ENCODE measurements around the gene KLHL35.

Gene KLHL35

DNA sequence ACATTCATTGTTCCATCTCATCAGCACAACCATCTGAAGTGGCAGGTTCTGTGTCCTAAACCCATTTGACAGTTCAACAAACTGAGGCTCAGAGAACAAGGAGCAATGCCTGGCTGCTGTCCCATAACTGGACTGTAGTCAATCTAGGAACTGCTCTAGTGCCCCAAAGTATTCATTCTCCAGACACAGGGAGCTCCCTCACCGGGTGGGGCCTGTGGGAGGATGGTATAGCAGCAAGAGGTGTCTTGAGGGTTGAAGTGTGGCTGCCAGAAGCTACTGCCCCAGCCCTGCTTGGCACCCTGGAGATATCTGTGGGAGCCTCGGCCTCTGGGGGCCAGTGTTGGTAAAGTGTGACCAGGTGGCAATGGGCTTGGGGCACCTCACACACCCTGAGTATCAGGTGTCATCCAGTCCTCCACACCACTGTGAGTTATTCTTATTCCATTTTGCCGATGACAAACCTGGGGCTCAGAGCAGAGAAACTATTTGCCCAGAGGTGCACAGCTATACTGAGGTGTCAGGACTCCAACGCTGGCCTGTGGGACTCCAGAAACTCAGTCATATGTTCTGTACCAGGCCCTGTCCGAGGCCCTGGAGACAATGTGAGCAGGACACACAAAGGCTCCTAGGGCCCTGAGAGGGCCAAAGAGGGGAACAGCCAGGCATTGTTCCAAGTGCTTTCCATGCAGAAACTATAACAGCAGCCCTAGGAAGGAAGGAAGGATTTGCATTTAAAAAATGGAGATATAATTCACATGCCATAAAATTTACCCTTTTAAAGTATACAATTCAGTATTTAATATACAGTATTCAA, 46.0 kb upstream of the KLHL35 start:
- no peak overlapping the region for H3K4me3 ChIP-seq (ENCODE audit: insufficient read length, low read depth)
- DNase-seq (ENCODE audit: low read depth, low spot score), result no peak
- no peaks in the 10 kb centered on the region for H3K27me3 ChIP-seq (ENCODE audit: insufficient read depth, insufficient read length)
- TF ChIP-seq SUZ12 (IDR thresholded peaks at IDR 0.05; ENCODE audit: extremely low read depth, insufficient read depth, insufficient read length) (no peak), YY1 (IDR thresholded peaks at IDR 0.05; ENCODE audit: insufficient read depth, insufficient read length) (no peak), ZNF274 (IDR thresholded peaks at IDR 0.05; ENCODE audit: low read depth, low read length) (no peak)
- H3K36me3 ChIP-seq (ENCODE audit: insufficient read depth, insufficient read length, low read length), result peaks cover 45% of the 10 kb centered on the region
- peaks cover 26% of the 10 kb centered on the region for H3K4me1 ChIP-seq (ENCODE audit: insufficient read depth, insufficient read length)
- H3K9me3 ChIP-seq (ENCODE audit: insufficient read depth, low read length), result no peaks in the 10 kb centered on the region
- H3K9ac ChIP-seq (ENCODE audit: insufficient read length, low read depth), result no peak overlapping the region

DNA sequence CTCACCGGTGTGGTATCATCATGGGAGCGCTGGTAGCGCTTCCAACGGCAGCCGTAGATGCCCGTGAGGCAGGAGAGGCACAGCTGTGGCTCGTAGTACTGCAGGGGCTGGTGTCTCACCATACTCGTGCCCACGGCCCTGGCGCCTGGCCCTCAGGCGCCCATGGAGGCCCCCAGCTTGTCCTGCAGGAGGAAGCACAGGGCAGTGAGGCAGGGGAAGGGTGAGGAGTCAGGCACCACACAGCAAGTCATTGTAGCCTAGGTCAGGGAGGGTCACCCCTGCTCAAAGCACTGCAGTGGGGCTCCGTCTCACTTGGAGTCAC, 44.6 kb upstream of the KLHL35 start:
- H3K9ac ChIP-seq (ENCODE audit: insufficient read length, low read depth), result no peak overlapping the region
- TF ChIP-seq ZNF274 (IDR thresholded peaks at IDR 0.05; ENCODE audit: low read depth, low read length) (no peak), SUZ12 (IDR thresholded peaks at IDR 0.05; ENCODE audit: extremely low read depth, insufficient read depth, insufficient read length) (no peak), YY1 (IDR thresholded peaks at IDR 0.05; ENCODE audit: insufficient read depth, insufficient read length) (no peak)
- H3K36me3 ChIP-seq (ENCODE audit: insufficient read depth, insufficient read length, low read length), result peaks cover 49% of the 10 kb centered on the region
- no peak overlapping the region for H3K4me3 ChIP-seq (ENCODE audit: insufficient read length, low read depth)
- no peaks in the 10 kb centered on the region for H3K9me3 ChIP-seq (ENCODE audit: insufficient read depth, low read length)
- no peak for DNase-seq (ENCODE audit: low read depth, low spot score)
- no peaks in the 10 kb centered on the region for H3K27me3 ChIP-seq (ENCODE audit: insufficient read depth, insufficient read length)
- H3K4me1 ChIP-seq (ENCODE audit: insufficient read depth, insufficient read length), result peaks cover 27% of the 10 kb centered on the region

DNA sequence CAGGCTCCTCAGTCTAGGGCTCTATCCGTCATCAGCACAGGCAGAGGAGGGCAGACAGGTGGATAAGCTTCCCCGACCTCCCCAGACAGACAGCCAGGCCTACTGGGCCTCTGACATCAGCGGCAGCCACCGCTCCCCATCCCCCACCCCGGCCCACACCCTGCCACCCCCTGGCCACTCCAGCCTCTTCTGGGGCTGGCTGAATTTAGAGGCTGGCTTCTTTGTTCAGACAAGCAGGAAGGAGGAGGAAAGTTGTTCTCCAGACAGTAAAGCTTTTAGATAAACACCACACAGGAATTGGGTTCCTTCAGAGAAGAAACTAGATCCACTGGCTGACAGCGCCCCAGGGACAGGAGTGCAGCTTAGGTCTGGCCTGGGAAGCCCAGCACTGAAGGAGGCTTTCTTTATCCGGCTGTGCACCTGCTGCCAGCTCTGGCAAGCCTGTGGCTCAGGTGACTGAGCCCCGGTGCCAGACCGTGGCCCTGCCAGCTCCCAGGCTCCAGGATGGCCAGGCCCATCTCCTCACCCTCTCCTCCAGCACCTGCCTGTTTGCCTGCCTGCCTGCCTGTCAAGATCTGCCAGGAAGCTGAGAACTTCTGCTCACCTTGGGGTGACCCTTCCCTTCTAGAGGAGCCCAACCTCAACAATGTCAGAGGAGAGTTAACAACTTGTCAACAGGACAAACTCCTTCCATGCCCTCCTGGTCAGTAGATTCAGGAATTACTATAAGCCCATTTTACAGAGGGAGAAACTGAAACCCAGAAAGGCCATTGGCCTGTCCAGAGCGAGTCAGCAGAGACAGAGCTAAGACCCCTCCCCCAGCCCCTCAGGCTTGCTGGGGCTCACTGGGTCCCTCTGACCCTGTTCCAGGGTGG, 44.0 kb upstream of the KLHL35 start:
- no peaks in the 10 kb centered on the region for H3K27me3 ChIP-seq (ENCODE audit: insufficient read depth, insufficient read length)
- no peak for DNase-seq (ENCODE audit: low read depth, low spot score)
- H3K4me3 ChIP-seq (ENCODE audit: insufficient read length, low read depth), result no peak overlapping the region
- H3K9ac ChIP-seq (ENCODE audit: insufficient read length, low read depth), result peak overlapping the region; percentile 4
- peaks cover 54% of the 10 kb centered on the region for H3K36me3 ChIP-seq (ENCODE audit: insufficient read depth, insufficient read length, low read length)
- H3K9me3 ChIP-seq (ENCODE audit: insufficient read depth, low read length), result no peaks in the 10 kb centered on the region
- TF ChIP-seq SUZ12 (IDR thresholded peaks at IDR 0.05; ENCODE audit: extremely low read depth, insufficient read depth, insufficient read length) (no peak), ZNF274 (IDR thresholded peaks at IDR 0.05; ENCODE audit: low read depth, low read length) (no peak), YY1 (IDR thresholded peaks at IDR 0.05; ENCODE audit: insufficient read depth, insufficient read length) (no peak)
- peaks cover 27% of the 10 kb centered on the region for H3K4me1 ChIP-seq (ENCODE audit: insufficient read depth, insufficient read length)

DNA sequence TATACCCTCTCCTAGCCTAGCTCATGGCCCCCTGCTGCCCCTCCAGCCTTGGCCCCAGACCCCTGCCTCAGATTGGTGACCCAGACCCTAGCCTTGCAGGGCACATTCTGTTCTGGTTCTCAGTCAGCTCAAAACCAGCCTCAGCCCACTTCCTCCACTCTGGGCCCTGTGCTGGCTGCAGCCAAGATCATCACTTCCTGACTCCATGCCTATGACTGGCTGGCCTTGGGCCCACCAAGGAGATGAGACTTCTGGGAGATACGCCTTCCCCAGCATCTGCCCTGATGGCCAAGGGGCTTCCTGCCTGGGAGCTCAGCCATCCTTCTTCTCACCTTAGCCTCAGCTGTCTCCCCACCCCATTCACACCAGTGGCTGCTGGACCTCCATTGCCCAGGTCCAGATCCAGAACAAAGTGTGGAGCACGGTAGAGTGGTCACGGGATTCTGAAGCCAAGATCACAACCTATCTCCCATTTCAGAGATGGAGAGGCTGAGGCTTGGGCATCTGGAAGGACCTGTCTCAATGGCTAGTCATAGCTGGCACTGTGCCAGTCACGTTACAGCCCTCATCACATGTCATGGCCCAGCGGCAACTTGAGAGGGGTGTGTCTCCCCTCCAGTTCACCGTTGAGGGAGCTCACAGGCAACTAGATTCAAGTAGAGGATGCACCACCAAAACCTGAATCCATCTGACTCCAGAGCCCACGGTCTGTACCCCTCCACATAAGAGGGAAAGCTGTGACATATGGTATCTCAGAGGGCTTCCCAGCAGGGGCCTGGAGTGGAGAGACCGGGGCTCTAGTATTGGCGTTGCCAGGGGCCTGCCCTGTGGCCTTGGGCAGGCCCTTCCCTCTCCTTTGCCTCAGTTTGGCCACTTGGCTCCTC, 43.0 kb upstream of the KLHL35 start:
- TF ChIP-seq YY1 (IDR thresholded peaks at IDR 0.05; ENCODE audit: insufficient read depth, insufficient read length), result no peak
- no peak for TF ChIP-seq SUZ12 (IDR thresholded peaks at IDR 0.05; ENCODE audit: extremely low read depth, insufficient read depth, insufficient read length)
- no peak for TF ChIP-seq ZNF274 (IDR thresholded peaks at IDR 0.05; ENCODE audit: low read depth, low read length)
- no peak for DNase-seq (ENCODE audit: low read depth, low spot score)
- Histone ChIP-seq H3K27me3 (ENCODE audit: insufficient read depth, insufficient read length) (no peaks in the 10 kb centered on the region), H3K9ac (ENCODE audit: insufficient read length, low read depth) (peak overlapping the region; percentile 61), H3K4me3 (ENCODE audit: insufficient read length, low read depth) (no peak overlapping the region), H3K36me3 (ENCODE audit: insufficient read depth, insufficient read length, low read length) (peaks cover 55% of the 10 kb centered on the region), H3K4me1 (ENCODE audit: insufficient read depth, insufficient read length) (peaks cover 24% of the 10 kb centered on the region), H3K9me3 (ENCODE audit: insufficient read depth, low read length) (no peaks in the 10 kb centered on the region)

DNA sequence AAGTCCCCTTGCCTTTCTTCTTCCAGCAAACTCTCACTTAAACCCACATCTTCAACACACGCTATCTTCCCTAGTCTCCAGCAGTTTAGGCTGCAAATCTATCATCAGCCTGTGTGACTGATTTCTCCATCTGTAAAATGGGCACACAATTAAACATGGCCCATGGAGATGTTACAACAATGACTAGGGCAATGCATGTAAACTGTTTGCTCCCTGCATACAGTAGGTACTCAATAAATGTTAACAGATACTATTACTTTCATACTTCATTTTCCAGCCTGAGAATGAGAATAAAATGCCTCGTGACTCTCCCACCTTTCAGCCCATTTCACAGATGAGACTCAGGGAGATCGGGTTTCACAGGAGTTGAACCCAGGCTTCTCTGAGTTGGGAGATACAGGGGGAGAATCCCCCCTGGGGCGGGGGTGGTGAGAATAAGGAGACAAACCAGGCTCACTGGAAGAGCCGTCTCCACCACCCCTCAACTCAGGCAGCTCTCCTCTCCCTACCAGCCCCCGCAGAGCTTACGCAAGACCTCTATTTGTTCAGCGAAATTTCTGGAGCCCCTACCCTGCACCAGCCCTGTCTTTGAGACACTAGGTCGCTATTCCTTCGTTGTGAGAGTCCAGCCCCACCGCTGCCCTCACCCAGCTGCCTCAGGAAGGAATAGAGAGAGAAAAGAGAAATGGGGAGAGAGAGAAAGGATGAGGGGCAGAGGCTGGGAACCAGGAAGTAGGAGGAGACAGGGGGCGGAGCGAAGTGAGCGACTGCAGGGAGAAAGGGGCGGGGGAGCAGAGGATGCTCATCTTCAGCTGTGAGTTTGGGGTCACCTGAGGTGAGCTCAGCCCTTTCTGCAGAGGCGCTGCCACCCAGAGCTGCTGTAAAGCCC, 42.1 kb upstream of the KLHL35 start:
- H3K36me3 ChIP-seq (ENCODE audit: insufficient read depth, insufficient read length, low read length), result peaks cover 50% of the 10 kb centered on the region
- no peaks in the 10 kb centered on the region for H3K9me3 ChIP-seq (ENCODE audit: insufficient read depth, low read length)
- peaks cover 24% of the 10 kb centered on the region for H3K4me1 ChIP-seq (ENCODE audit: insufficient read depth, insufficient read length)
- H3K27me3 ChIP-seq (ENCODE audit: insufficient read depth, insufficient read length), result no peaks in the 10 kb centered on the region
- DNase-seq (ENCODE audit: low read depth, low spot score), result peak; percentile 56
- H3K9ac ChIP-seq (ENCODE audit: insufficient read length, low read depth), result peak overlapping the region; percentile 61
- no peak overlapping the region for H3K4me3 ChIP-seq (ENCODE audit: insufficient read length, low read depth)
- no peak for TF ChIP-seq SUZ12 (IDR thresholded peaks at IDR 0.05; ENCODE audit: extremely low read depth, insufficient read depth, insufficient read length)
- no peak for TF ChIP-seq YY1 (IDR thresholded peaks at IDR 0.05; ENCODE audit: insufficient read depth, insufficient read length)
- no peak for TF ChIP-seq ZNF274 (IDR thresholded peaks at IDR 0.05; ENCODE audit: low read depth, low read length)

DNA sequence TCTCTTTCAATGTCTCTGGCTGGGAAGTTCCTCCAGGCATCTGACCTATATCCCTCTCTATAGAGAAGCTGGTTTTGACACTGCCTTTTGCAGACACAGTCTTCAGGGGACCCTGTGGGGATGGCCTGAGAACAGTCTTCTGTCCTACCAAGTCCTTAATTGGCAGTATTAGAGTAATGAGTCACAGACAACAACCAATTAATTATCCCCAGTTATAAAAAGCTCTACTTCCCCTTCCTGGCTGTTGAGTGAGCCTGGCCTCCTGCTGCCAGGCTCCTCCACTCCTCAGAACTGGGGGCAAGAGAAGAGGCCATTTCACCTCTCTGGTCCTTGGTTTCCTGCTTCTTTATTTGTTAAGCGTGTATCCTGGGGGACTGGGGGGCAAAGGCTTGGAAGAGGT, 41.2 kb upstream of the KLHL35 start:
- Histone ChIP-seq H3K9me3 (ENCODE audit: insufficient read depth, low read length) (no peaks in the 10 kb centered on the region), H3K4me1 (ENCODE audit: insufficient read depth, insufficient read length) (peaks cover 24% of the 10 kb centered on the region), H3K36me3 (ENCODE audit: insufficient read depth, insufficient read length, low read length) (peaks cover 50% of the 10 kb centered on the region), H3K4me3 (ENCODE audit: insufficient read length, low read depth) (no peak overlapping the region), H3K27me3 (ENCODE audit: insufficient read depth, insufficient read length) (no peaks in the 10 kb centered on the region), H3K9ac (ENCODE audit: insufficient read length, low read depth) (no peak overlapping the region)
- no peak for DNase-seq (ENCODE audit: low read depth, low spot score)
- no peak for TF ChIP-seq SUZ12 (IDR thresholded peaks at IDR 0.05; ENCODE audit: extremely low read depth, insufficient read depth, insufficient read length)
- no peak for TF ChIP-seq YY1 (IDR thresholded peaks at IDR 0.05; ENCODE audit: insufficient read depth, insufficient read length)
- TF ChIP-seq ZNF274 (IDR thresholded peaks at IDR 0.05; ENCODE audit: low read depth, low read length), result no peak

All from NT2/D1 (cell line).